Measurements from ENCODE around the gene CARMIL1.

- TF ChIP-seq GATA2 (IDR thresholded peaks at IDR 0.05; ENCODE audit: low read depth, low read length): no peak
- TF ChIP-seq GATA3 (IDR thresholded peaks at IDR 0.05; ENCODE audit: low read depth, low read length): no peak
Observed at GRCh38 chr6:25628471-25629197, 349.5 kb downstream of the CARMIL1 start.

Measured in SH-SY5Y (cell line).